Nephron (organoid): ENCODE results near the gene IFIT3.

ENCODE experiments used
- H3K27ac Mint-ChIP-seq, 3 experiments: 2 replicates each; pipeline ENCODE4 v1.8.0; 2020; ENCODE audit warnings: mixed read lengths in 3 of 3, mild to moderate bottlenecking in 2 of 3, moderate library complexity in 1 of 3
- H3K27me3 Mint-ChIP-seq: 2 replicates; pipeline ENCODE4 v1.8.0; 2021; ENCODE audit warnings: low read depth, mild to moderate bottlenecking, moderate library complexity, mixed read lengths
- H3K36me3 Mint-ChIP-seq: 2 replicates; pipeline ENCODE4 v1.8.0; 2020; ENCODE audit warnings: low read depth, mixed read lengths
- H3K4me1 Mint-ChIP-seq: 2 replicates; pipeline ENCODE4 v1.8.0; 2020; ENCODE audit warnings: mixed read lengths
- H3K4me3 Mint-ChIP-seq, 3 experiments: 2 replicates each; pipeline ENCODE4 v1.8.0; 2020; ENCODE audit warnings: mild to moderate bottlenecking in 3 of 3, mixed read lengths in 3 of 3, moderate library complexity in 2 of 3
- H3K9me3 Mint-ChIP-seq: 2 replicates; pipeline ENCODE4 v1.8.0; 2020; ENCODE audit warnings: mixed read lengths
- TF ChIP-seq, protein P1 (sequence below), 3 experiments: fragments of 200-600 bp; sonication (generic); IDR thresholded peaks; one replicate each; pipeline ENCODE4 v1.5.0; 2021; ENCODE audit warnings: antibody characterized with exemption in 3 of 3; ENCODE audit not compliant: unreplicated experiment in 3 of 3

IFIT3 gene

DNA sequence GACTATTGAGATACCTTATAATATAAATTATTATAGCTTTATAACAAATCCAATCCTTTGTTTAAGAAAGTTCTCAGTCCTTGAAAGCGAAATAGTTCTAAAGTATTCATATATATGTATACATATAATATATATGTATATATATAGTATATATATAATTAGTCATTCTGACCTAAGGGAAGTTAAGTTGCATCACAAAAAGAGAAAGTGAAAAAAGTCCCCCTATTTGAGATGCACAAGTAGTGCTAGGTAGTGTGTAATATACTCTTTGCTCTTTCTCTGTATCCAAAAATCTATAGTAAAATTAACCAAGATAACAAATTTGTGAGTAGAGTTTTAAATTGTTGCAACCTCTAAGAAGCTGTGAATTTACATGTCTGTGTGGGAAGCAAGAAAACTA lies 36.7 kb downstream of the IFIT3 start:
- Mint-ChIP-seq H3K27ac (no peak overlapping the region), H3K27me3 (no peaks in the 10 kb centered on the region), H3K36me3 (no peaks in the 10 kb centered on the region), H3K4me1 (peaks cover 28% of the 10 kb centered on the region), H3K9me3 (peaks cover 4% of the 10 kb centered on the region), H3K4me3 (no peak overlapping the region)
- TF ChIP-seq, protein P1, sequence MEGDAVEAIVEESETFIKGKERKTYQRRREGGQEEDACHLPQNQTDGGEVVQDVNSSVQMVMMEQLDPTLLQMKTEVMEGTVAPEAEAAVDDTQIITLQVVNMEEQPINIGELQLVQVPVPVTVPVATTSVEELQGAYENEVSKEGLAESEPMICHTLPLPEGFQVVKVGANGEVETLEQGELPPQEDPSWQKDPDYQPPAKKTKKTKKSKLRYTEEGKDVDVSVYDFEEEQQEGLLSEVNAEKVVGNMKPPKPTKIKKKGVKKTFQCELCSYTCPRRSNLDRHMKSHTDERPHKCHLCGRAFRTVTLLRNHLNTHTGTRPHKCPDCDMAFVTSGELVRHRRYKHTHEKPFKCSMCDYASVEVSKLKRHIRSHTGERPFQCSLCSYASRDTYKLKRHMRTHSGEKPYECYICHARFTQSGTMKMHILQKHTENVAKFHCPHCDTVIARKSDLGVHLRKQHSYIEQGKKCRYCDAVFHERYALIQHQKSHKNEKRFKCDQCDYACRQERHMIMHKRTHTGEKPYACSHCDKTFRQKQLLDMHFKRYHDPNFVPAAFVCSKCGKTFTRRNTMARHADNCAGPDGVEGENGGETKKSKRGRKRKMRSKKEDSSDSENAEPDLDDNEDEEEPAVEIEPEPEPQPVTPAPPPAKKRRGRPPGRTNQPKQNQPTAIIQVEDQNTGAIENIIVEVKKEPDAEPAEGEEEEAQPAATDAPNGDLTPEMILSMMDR (IDR thresholded peaks at IDR 0.05; ENCODE audit: unreplicated experiment in 3 of 3): no peak

DNA sequence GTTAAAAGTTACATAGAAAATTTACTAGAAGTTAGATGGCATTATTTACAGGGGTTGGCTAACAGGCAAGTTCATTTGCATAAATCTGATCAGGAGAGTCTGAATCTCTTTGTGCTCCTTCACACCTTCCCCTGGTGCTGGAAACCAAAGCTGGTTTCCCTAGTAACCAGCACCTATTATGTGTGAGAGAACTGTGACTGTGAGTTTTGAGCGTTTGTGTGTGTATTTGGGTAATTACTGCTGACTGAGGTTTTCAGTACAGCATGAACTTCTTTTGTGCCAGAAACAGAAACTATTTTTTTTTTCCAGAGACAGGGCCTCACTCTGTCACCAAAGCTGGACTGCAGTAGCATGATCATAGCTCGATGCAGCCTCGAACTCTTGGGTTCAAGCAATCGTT lies 39.7 kb downstream of the IFIT3 start:
- H3K9me3 Mint-ChIP-seq: peaks cover 4% of the 10 kb centered on the region
- no peaks in the 10 kb centered on the region for H3K27me3 Mint-ChIP-seq
- TF ChIP-seq, protein P1 (IDR thresholded peaks at IDR 0.05; ENCODE audit: unreplicated experiment in 3 of 3): no peak
- H3K4me1 Mint-ChIP-seq: peaks cover 43% of the 10 kb centered on the region
- no peaks in the 10 kb centered on the region for H3K36me3 Mint-ChIP-seq
- peak overlapping the region; percentile 11 to 68 (median 58) for H3K27ac Mint-ChIP-seq
- no peak overlapping the region for H3K4me3 Mint-ChIP-seq

DNA sequence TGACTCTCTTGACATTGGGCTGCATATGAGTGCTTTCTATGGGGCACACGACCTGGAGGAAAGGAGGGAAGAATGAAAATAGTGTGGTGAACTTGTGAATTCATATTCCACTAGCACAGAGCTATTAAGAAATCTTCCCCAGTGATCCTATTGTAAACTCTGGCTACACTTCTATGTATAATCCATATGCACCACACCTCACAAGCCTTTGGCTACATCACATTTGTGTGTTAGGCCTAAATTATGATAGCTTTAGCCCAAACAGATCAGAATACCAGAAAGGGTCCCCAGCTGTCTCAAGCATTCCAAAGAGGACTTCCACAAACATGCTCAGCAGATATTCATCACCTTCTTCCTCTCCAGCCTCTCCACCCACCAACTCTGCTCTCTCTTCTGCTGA lies 40.3 kb downstream of the IFIT3 start:
- H3K36me3 Mint-ChIP-seq: no peaks in the 10 kb centered on the region
- peaks cover 43% of the 10 kb centered on the region for H3K4me1 Mint-ChIP-seq
- H3K4me3 Mint-ChIP-seq: no peak overlapping the region
- H3K27me3 Mint-ChIP-seq: no peaks in the 10 kb centered on the region
- H3K9me3 Mint-ChIP-seq: peaks cover 4% of the 10 kb centered on the region
- TF ChIP-seq, protein P1 (IDR thresholded peaks at IDR 0.05; ENCODE audit: unreplicated experiment in 3 of 3): no peak
- H3K27ac Mint-ChIP-seq: peak overlapping the region; percentile 11 to 68 (median 46)

DNA sequence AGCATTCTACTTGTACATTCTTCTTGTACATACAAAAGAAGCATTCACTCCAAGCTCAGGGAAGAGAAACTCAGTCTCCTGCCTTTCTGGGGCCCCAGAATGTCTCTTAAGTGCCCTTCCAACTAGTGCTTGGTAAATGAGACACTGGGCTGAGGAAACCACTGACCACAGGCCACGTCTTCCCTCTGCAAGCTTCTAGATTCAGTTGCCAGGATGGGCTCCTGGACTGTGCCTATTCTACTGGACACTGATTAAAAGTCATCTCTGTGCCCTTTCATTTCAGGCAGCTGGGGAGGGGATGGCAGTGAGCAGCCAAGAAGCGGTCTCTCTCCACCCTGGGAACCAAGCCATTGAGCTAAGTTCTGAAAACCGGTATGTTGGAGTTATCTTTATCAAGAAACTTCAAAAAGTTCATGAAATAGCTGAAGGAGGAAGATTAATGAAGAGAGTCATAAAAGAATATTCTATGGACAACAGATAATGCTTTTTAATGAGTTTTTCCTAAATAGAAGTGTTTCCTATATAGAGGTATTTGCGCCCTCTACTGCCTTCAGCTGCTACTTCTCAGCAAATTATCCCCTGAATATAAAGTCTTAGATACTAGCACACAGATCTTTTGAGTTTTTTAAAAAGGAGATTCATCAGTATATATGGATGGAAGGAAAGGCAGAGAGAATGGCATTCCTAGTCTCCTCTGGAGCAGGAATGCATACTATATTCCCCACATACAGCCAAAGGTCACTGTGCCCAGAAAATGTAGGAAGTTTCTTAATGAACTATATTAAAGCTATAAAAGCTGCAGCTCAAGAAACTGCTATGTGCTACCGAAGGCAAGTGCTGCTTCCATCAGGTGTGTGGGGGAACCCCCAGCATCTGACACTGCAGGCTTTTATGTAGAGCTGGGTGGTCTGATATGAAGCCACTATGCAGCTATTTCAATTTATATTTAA lies 41.6 kb downstream of the IFIT3 start:
- Mint-ChIP-seq H3K27ac (peak overlapping the region; percentile 8 to 35 (median 11)), H3K9me3 (peaks cover 4% of the 10 kb centered on the region), H3K36me3 (no peaks in the 10 kb centered on the region), H3K4me1 (peaks cover 48% of the 10 kb centered on the region), H3K4me3 (no peak overlapping the region), H3K27me3 (no peaks in the 10 kb centered on the region)
- TF ChIP-seq, protein P1 (IDR thresholded peaks at IDR 0.05; ENCODE audit: unreplicated experiment in 3 of 3): peak; percentile 59 to 71 (median 60)

DNA sequence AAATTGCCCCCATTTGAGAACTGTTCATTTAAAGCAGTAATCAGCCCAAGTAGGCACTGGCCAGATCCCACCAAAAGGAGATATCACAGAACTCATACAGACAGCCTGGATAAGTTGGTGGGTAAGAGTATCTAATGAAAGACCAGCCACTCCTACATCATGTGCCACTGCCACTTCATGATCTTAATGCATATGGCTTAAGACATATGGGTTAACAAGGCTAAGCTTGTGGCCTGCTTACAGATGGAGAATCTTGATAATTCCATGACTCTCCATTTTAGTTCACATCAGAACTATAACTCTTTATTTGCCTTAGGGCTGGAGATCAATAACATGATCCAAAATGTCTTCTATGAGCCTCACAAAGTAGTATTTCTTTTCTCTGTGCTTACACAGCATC lies 43.3 kb downstream of the IFIT3 start:
- H3K4me3 Mint-ChIP-seq: no peak overlapping the region
- no peaks in the 10 kb centered on the region for H3K36me3 Mint-ChIP-seq
- H3K27ac Mint-ChIP-seq: no peak overlapping the region
- TF ChIP-seq, protein P1 (IDR thresholded peaks at IDR 0.05; ENCODE audit: unreplicated experiment in 3 of 3): no peak
- H3K9me3 Mint-ChIP-seq: no peaks in the 10 kb centered on the region
- no peaks in the 10 kb centered on the region for H3K27me3 Mint-ChIP-seq
- peaks cover 46% of the 10 kb centered on the region for H3K4me1 Mint-ChIP-seq

DNA sequence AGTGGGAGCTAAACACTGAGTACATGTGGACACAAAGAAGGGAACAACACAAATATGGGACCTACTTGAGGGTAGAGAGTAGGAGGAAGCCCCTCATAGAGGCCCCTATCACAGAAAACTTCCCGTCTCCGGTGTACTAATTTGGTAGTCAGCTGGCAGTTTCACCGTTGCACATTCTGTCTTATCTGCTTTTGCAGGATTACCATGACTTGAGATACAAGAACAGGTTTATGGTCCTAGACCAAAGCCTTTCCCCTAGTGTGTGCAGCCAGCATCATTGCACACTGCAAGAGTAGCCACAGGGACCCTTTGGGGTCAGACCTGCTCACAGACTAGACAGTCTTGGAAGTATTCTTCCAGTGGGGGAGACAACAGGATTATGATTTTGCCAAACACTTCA lies 44.2 kb downstream of the IFIT3 start:
- Mint-ChIP-seq H3K9me3 (no peaks in the 10 kb centered on the region), H3K4me1 (peaks cover 46% of the 10 kb centered on the region), H3K27me3 (no peaks in the 10 kb centered on the region), H3K4me3 (no peak overlapping the region), H3K27ac (no peak overlapping the region), H3K36me3 (no peaks in the 10 kb centered on the region)
- TF ChIP-seq, protein P1 (IDR thresholded peaks at IDR 0.05; ENCODE audit: unreplicated experiment in 3 of 3): no peak
